GM23338 (cell line): ENCODE results near the gene GPR33. TPM values are rescaled to one million over a fixed set of nuclear protein-coding genes. Genes with fewer than 3 reads are reported as not detected.

ENCODE experiments used
- ATAC-seq: fragments of 200-7000 bp; cut with Tn5 transposase; 3 replicates; pipeline ENCODE4 v1.9.1; 2020
- DNase-seq: peaks from one replicate; pipeline ENCODE4 v3.0.0-alpha.2; 2015; ENCODE audit warnings: low spot score
- H2AFZ ChIP-seq: fragments of 200-600 bp; sonication (generic); 2 replicates; pipeline ENCODE4 v1.8.0; 2016; ENCODE audit warnings: antibody characterized with exemption, mild to moderate bottlenecking, moderate library complexity
- H3F3A ChIP-seq: fragments of 200-600 bp; sonication (generic); replicated peaks from 2 replicates; pipeline ENCODE4 v1.8.0; 2017; ENCODE audit warnings: antibody characterized with exemption, mixed run types, low read depth
- H3K27ac ChIP-seq: fragments of 200-600 bp; sonication (generic); 2 replicates; pipeline ENCODE4 v1.6.1; 2016; ENCODE audit warnings: low read depth
- H3K27me3 ChIP-seq: fragments of 200-600 bp; sonication (generic); 2 replicates; pipeline ENCODE4 v1.8.0; 2016; ENCODE audit warnings: mild to moderate bottlenecking, mixed run types, moderate library complexity; ENCODE audit not compliant: insufficient read depth
- H3K36me3 ChIP-seq: fragments of 200-600 bp; sonication (generic); 2 replicates; pipeline ENCODE4 v1.8.0; 2016; ENCODE audit warnings: mild to moderate bottlenecking; ENCODE audit not compliant: insufficient read depth
- H3K4me1 ChIP-seq: fragments of 200-600 bp; sonication (generic); 2 replicates; pipeline ENCODE4 v1.8.0; 2016; ENCODE audit warnings: mild to moderate bottlenecking, moderate library complexity; ENCODE audit not compliant: insufficient read depth
- H3K4me2 ChIP-seq: fragments of 200-600 bp; sonication (generic); 2 replicates; pipeline ENCODE4 v1.7.1; 2017; ENCODE audit warnings: mixed run types
- H3K4me3 ChIP-seq: fragments of 200-600 bp; sonication (generic); 2 replicates; pipeline ENCODE4 v1.6.1; 2016; ENCODE audit warnings: mixed run types
- H3K79me2 ChIP-seq: fragments of 200-600 bp; sonication (generic); replicated peaks from 2 replicates; pipeline ENCODE4 v1.8.0; 2017; ENCODE audit warnings: mild to moderate bottlenecking; ENCODE audit not compliant: insufficient read depth
- H3K9me2 ChIP-seq: fragments of 200-600 bp; sonication (generic); 2 replicates; pipeline ENCODE4 v1.8.0; 2017; ENCODE audit not compliant: insufficient read depth
- H4K20me1 ChIP-seq: fragments of 200-600 bp; sonication (generic); replicated peaks from 2 replicates; pipeline ENCODE4 v1.8.0; 2017; ENCODE audit warnings: mild to moderate bottlenecking; ENCODE audit not compliant: insufficient read depth
- H3K27ac Mint-ChIP-seq: 2 replicates; pipeline ENCODE4 v1.8.0; 2020; ENCODE audit warnings: inconsistent platforms, mild to moderate bottlenecking, moderate library complexity, mixed read lengths
- H3K27me3 Mint-ChIP-seq: 3 replicates; pipeline ENCODE4 v1.8.0; 2022; ENCODE audit warnings: low read depth, mild to moderate bottlenecking, moderate library complexity, mixed read lengths, inconsistent platforms; ENCODE audit not compliant: insufficient read depth, poor library complexity
- H3K36me3 Mint-ChIP-seq: 3 replicates; pipeline ENCODE4 v1.8.0; 2021; ENCODE audit warnings: low read depth, mild to moderate bottlenecking, inconsistent platforms, moderate library complexity, mixed read lengths
- H3K4me1 Mint-ChIP-seq: 3 replicates; pipeline ENCODE4 v1.8.0; 2020; ENCODE audit warnings: mild to moderate bottlenecking, inconsistent platforms, mixed read lengths
- H3K4me3 Mint-ChIP-seq: 3 replicates; pipeline ENCODE4 v1.8.0; 2021; ENCODE audit warnings: moderate library complexity, mild to moderate bottlenecking, inconsistent platforms, mixed read lengths
- H3K9me3 Mint-ChIP-seq: 3 replicates; pipeline ENCODE4 v1.8.0; 2020; ENCODE audit warnings: moderate library complexity, mild to moderate bottlenecking, inconsistent platforms, mixed read lengths
- ETS1 ChIP-seq: IDR thresholded peaks from 2 replicates; pipeline ENCODE4 v1.6.1; 2016; ENCODE audit warnings: antibody characterized with exemption
- EZH2 ChIP-seq: fragments of 200-600 bp; sonication (generic); IDR thresholded peaks from one replicate; pipeline ENCODE4 v1.8.0; 2017; ENCODE audit warnings: antibody characterized with exemption, mild to moderate bottlenecking, low read depth; ENCODE audit not compliant: unreplicated experiment
- EZH2phosphoT487 ChIP-seq: fragments of 200-600 bp; sonication (generic); IDR thresholded peaks from one replicate; pipeline ENCODE4 v1.8.1; 2018; ENCODE audit warnings: antibody characterized with exemption; ENCODE audit not compliant: unreplicated experiment
- JUNB ChIP-seq: IDR thresholded peaks from one replicate; pipeline ENCODE4 v1.6.1; 2016; ENCODE audit warnings: antibody characterized with exemption; ENCODE audit not compliant: unreplicated experiment
- POLR2AphosphoS5 ChIP-seq: IDR thresholded peaks from 2 replicates; pipeline ENCODE4 v1.6.1; 2016; ENCODE audit warnings: antibody characterized with exemption, low read depth
- ZNF114 ChIP-seq: fragments of 250-450 bp; sonication (Bioruptor Pico); IDR thresholded peaks from 2 replicates; pipeline ENCODE4 v1.5.0; 2020; ENCODE audit warnings: mild to moderate bottlenecking, moderate library complexity
- ZNF331 ChIP-seq: fragments of 250-450 bp; sonication (Bioruptor Pico); IDR thresholded peaks from 2 replicates; pipeline ENCODE4 v1.5.0; 2020; ENCODE audit warnings: low read depth, mild to moderate bottlenecking, moderate library complexity
- ZNF462 ChIP-seq: fragments of 250-450 bp; sonication (Bioruptor Pico); IDR thresholded peaks from 2 replicates; pipeline ENCODE4 v1.5.0; 2020; ENCODE audit warnings: mild to moderate bottlenecking, moderate library complexity
- long read RNA-seq: library from polyadenylated mRNA; unstranded; transcript quantifications from one replicate; pipeline ENCODE4 v2.0.0, GENCODE V29; 2020; ENCODE audit not compliant: unreplicated experiment
- polyA plus RNA-seq: library from polyadenylated mRNA; unstranded; fragments of >200 nt; fragmentation: Nextera tagmentation; extraction: Ambion mirVana; gene quantifications from 2 replicates; pipeline ENCODE4 v1.2.1, GENCODE V29; 2016
- total RNA-seq: library from RNA; depleted of rRNA; stranded (reverse); fragments of >200 nt; shearing (Covaris generic); gene quantifications from 2 replicates; pipeline ENCODE4 v1.2.3, GENCODE V29; 2014; rRNA removed
- TF ChIP-seq, protein P1 (sequence below), 2 experiments: fragments of 200-600 bp in 1 of 2; sonication (generic) in 1 of 2; conservative IDR thresholded peaks; 2 replicates each; pipeline versions ENCODE4 v1.5.1 to v1.6.1; 2016 to 2017; ENCODE audit warnings: antibody characterized with exemption in 2 of 2, low read depth in 2 of 2, mild to moderate bottlenecking in 2 of 2, moderate library complexity in 1 of 2

Gene GPR33
- total RNA-seq, result not detected in 2 replicates
- not detected in 2 replicates for polyA plus RNA-seq
- long read RNA-seq, result 0 reads

DNA sequence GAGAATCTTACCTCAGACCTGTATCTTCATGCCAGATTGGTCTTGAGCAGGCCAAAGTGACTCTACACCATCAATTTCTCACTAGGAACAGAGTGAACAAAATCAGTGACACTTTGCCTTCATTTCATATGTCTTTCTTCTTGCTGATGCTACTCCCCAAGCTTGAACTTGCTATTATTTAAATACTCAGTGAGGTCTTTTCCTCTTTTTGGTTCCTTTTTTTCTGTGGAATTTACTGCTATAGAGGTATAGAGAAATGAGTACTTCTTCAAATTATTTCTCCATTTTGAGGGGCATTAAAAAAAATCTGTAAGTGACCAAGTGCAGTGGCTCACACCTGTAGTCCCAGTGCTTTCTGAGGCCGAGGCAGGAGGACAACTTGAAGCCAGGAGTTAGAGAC, at the start of gene GPR33:
Gene GPR33 (minus strand): TSS at position 154 of the 400 bp plus-strand sequence. CDS start 4,074 bp downstream, outside the sequence.
- no peaks in the 10 kb centered on the region for H3F3A ChIP-seq

More for the DNA sequence above, at the start of gene GPR33:
- ATAC-seq, result no peak
- no peaks in the 10 kb centered on the region for H3K4me1 ChIP-seq
- no peaks in the 10 kb centered on the region for H3K36me3 ChIP-seq
- Mint-ChIP-seq H3K27ac (no peak within 1 kb of the TSS), H3K9me3 (0 out of 3 replicates have a peak, but pooled peaks cover 5% of the 10 kb centered on the region), H3K27me3 (no peaks in the 10 kb centered on the region), H3K36me3 (peaks cover 6% of the 10 kb centered on the region; the same call in 2 of the 3 replicates), H3K4me1 (no peaks in the 10 kb centered on the region), H3K4me3 (no peak within 1 kb of the TSS)
- DNase-seq, result no peak
- no peak for TF ChIP-seq ZNF114 (CRISPR knock-in tag)
- TF ChIP-seq ZNF462 (CRISPR knock-in tag), result no peak
- no peak for TF ChIP-seq ETS1
- no peak for TF ChIP-seq JUNB
- no peak for TF ChIP-seq EZH2
- TF ChIP-seq EZH2phosphoT487, result no peak
- TF ChIP-seq, protein P1, sequence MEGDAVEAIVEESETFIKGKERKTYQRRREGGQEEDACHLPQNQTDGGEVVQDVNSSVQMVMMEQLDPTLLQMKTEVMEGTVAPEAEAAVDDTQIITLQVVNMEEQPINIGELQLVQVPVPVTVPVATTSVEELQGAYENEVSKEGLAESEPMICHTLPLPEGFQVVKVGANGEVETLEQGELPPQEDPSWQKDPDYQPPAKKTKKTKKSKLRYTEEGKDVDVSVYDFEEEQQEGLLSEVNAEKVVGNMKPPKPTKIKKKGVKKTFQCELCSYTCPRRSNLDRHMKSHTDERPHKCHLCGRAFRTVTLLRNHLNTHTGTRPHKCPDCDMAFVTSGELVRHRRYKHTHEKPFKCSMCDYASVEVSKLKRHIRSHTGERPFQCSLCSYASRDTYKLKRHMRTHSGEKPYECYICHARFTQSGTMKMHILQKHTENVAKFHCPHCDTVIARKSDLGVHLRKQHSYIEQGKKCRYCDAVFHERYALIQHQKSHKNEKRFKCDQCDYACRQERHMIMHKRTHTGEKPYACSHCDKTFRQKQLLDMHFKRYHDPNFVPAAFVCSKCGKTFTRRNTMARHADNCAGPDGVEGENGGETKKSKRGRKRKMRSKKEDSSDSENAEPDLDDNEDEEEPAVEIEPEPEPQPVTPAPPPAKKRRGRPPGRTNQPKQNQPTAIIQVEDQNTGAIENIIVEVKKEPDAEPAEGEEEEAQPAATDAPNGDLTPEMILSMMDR (conservative IDR thresholded peaks at IDR 0.05; ENCODE audit: low read depth in 2 of 2), result no peak
- TF ChIP-seq POLR2AphosphoS5, result no peak
- TF ChIP-seq ZNF331 (CRISPR knock-in tag), result no peak
- H4K20me1 ChIP-seq, result no peaks in the 10 kb centered on the region
- H3K4me2 ChIP-seq, result no peak within 1 kb of the TSS
- 0 out of 2 replicates have a peak within 1 kb of the TSS, but pooled peaks have one; percentile 43 for H2AFZ ChIP-seq
- no peak within 1 kb of the TSS for H3K4me3 ChIP-seq
- no peaks in the 10 kb centered on the region for H3K9me2 ChIP-seq
- no peaks in the 10 kb centered on the region for H3K79me2 ChIP-seq
- H3K27ac ChIP-seq, result no peak within 1 kb of the TSS
- H3K27me3 ChIP-seq, result no peaks in the 10 kb centered on the region
